Upper lobe of right lung (tissue), 1 donor: ENCODE results near the gene CREM. TPM values are rescaled to one million over a fixed set of nuclear protein-coding genes. Genes with fewer than 3 reads are reported as not detected.
A peak's percentile ranks its signal among the peaks of the same experiment; 100 is the strongest.

Source experiments
- ATAC-seq: fragments of 200-7000 bp; cut with Tn5 transposase; one replicate; pipeline ENCODE4 v1.9.1; 2020; ENCODE audit warnings: mild to moderate bottlenecking, moderate library complexity
- DNase-seq: peaks from one replicate; pipeline ENCODE4 v3.0.0-alpha.2; 2020
- H3K27ac ChIP-seq: fragments of 200-600 bp; one replicate; pipeline ENCODE4 v1.8.0; 2022
- H3K27me3 ChIP-seq: fragments of 200-600 bp; one replicate; pipeline ENCODE4 v1.8.0; 2022; ENCODE audit warnings: mild to moderate bottlenecking
- H3K36me3 ChIP-seq: fragments of 200-600 bp; one replicate; pipeline ENCODE4 v1.8.0; 2022
- H3K4me1 ChIP-seq: fragments of 200-600 bp; one replicate; pipeline ENCODE4 v1.8.0; 2022
- H3K4me3 ChIP-seq: fragments of 200-600 bp; one replicate; pipeline ENCODE4 v1.8.0; 2022; ENCODE audit warnings: mild to moderate bottlenecking
- H3K9me3 ChIP-seq: fragments of 200-600 bp; one replicate; pipeline ENCODE4 v1.8.0; 2022
- intact Hi-C: fragments of 100-400 bp; cut with DNase I; formaldehyde crosslinking; loops from one replicate; pipeline ENCODE4 v1.11.0; 2022
- total RNA-seq: library from RNA; stranded (reverse); fragmentation: NEBNext Ultra II Directional; extraction: Animal tissue kit (Norgen Biotek cat#: 25700); gene quantifications from one replicate; pipeline ENCODE4 v1.2.1, GENCODE V29; 2021
- TF ChIP-seq, protein P1 (sequence below): fragments of 200-600 bp; IDR thresholded peaks from one replicate; pipeline ENCODE4 v1.8.0; 2022; ENCODE audit warnings: antibody characterized with exemption
- donor health status: DM: no; HTN: yes; CAD: no; lungs with severe emphysema.

Gene CREM
- total RNA-seq, 1 donor from 2014 or later, result 24.3 TPM

- Histone ChIP-seq H3K9me3 (no peaks in the 10 kb centered on the region), H3K4me3 (peak overlapping the region; percentile 55), H3K27ac (peak overlapping the region; percentile 89), H3K27me3 (no peaks in the 10 kb centered on the region), H3K4me1 (peaks cover 4% of the 10 kb centered on the region), H3K36me3 (no peaks in the 10 kb centered on the region)
- intact Hi-C loops, result no loop called here
- ATAC-seq (peak; percentile 90), DNase-seq (no peak)
- TF ChIP-seq, protein P1, sequence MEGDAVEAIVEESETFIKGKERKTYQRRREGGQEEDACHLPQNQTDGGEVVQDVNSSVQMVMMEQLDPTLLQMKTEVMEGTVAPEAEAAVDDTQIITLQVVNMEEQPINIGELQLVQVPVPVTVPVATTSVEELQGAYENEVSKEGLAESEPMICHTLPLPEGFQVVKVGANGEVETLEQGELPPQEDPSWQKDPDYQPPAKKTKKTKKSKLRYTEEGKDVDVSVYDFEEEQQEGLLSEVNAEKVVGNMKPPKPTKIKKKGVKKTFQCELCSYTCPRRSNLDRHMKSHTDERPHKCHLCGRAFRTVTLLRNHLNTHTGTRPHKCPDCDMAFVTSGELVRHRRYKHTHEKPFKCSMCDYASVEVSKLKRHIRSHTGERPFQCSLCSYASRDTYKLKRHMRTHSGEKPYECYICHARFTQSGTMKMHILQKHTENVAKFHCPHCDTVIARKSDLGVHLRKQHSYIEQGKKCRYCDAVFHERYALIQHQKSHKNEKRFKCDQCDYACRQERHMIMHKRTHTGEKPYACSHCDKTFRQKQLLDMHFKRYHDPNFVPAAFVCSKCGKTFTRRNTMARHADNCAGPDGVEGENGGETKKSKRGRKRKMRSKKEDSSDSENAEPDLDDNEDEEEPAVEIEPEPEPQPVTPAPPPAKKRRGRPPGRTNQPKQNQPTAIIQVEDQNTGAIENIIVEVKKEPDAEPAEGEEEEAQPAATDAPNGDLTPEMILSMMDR, result peak; percentile 89
Measured at GRCh38 chr10:35195361-35196306, 69.0 kb downstream of the CREM start.

- no peaks in the 10 kb centered on the region for H3K9me3 ChIP-seq
- intact Hi-C loops, result no loop called here
- TF ChIP-seq, protein P1, result no peak
Measured at GRCh38 chr10:35200487-35200886, 73.8 kb downstream of the CREM start.

DNA sequence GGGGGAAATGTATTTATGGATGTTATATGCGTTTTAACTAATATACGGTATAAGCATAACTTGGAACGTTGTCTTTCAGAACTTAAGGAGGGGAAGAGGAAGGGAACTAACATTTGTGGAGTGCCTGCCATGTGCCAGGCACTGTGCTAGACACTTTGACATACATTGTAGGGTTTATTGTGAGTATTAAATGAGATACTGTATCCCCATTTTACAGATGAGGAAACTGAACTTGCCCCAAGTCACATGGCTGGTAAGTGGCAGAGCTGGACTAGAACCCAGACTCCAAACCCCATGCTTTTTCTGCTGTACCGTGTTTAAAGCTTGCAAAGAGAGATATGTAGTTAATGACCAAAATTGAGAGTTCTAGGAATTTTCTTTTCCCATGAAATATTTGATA lies 74.6 kb downstream of the CREM start:
- H3K27ac ChIP-seq, result no peak overlapping the region
- H3K4me3 ChIP-seq, result no peak overlapping the region
- ATAC-seq, result no peak
- TF ChIP-seq, protein P1, result no peak
- H3K9me3 ChIP-seq, result no peaks in the 10 kb centered on the region
- H3K36me3 ChIP-seq, result no peaks in the 10 kb centered on the region
- H3K27me3 ChIP-seq, result no peaks in the 10 kb centered on the region
- no peaks in the 10 kb centered on the region for H3K4me1 ChIP-seq
- intact Hi-C loops, result no loop called here
- no peak for DNase-seq

More at GRCh38 chr10:35200487-35200886, 73.8 kb downstream of the CREM start:
- ATAC-seq, result no peak
- Histone ChIP-seq H3K4me3 (no peak overlapping the region), H3K36me3 (no peaks in the 10 kb centered on the region), H3K4me1 (no peaks in the 10 kb centered on the region), H3K27ac (no peak overlapping the region), H3K27me3 (no peaks in the 10 kb centered on the region)
- no peak for DNase-seq

DNA sequence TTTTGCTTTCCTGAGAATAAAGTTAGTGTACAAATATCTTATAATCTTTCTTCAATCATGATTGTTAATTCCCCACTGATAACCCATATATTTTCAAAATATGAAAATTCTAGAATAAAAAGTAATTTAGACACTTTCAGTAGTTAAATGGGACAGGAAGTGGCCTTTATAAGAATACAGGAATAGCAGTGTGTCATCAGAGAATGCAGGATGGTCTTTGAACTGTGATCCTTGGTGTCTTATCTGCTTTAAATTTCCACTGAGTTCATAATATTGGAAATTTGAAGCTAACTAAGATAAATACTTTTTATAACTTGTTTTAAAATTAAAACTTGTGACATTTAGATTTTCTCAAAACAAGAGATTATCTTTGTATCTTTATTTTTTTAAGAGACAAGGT lies 75.4 kb downstream of the CREM start:
- DNase-seq (no peak), ATAC-seq (no peak)
- intact Hi-C loops, result no loop called here
- TF ChIP-seq, protein P1, result no peak
- Histone ChIP-seq H3K36me3 (no peaks in the 10 kb centered on the region), H3K4me3 (no peak overlapping the region), H3K27me3 (no peaks in the 10 kb centered on the region), H3K27ac (no peak overlapping the region), H3K9me3 (no peaks in the 10 kb centered on the region), H3K4me1 (no peaks in the 10 kb centered on the region)

DNA sequence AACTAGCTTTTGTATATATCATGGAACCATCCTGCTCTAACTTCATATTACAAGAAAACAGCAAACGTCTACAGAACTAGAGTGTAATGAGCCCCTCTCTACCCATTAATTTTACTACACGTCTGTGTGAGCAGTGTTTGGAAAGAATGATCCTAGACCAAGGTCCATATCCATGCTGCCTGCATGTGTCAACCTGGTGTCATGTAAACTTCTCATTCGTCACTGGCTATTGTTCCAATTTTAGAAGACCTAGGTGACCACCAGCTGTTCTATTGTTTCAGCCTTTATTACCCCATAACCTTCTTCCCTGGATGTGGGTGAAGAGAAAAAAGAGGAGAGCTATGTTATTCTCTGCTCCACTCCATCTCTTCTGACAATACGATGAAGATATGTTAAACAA lies 77.1 kb downstream of the CREM start:
- H3K36me3 ChIP-seq, result no peaks in the 10 kb centered on the region
- H3K4me1 ChIP-seq, result no peaks in the 10 kb centered on the region
- DNase-seq, result no peak
- no peaks in the 10 kb centered on the region for H3K9me3 ChIP-seq
- no peak overlapping the region for H3K27ac ChIP-seq
- H3K27me3 ChIP-seq, result no peaks in the 10 kb centered on the region
- H3K4me3 ChIP-seq, result no peak overlapping the region
- TF ChIP-seq, protein P1, result no peak
- no peak for ATAC-seq
- intact Hi-C loops, result no loop called here
